GM10248 (cell line): ENCODE measurements around the gene RNF32.

Experiments used
- CTCF ChIA-PET: fragments of 300-600 bp; sonication (Branson Sonifier 250); formaldehyde crosslinking; extraction: SDS; loops from one replicate; lab custom pipeline; 2021; ENCODE audit warnings: antibody characterized with exemption; lab: Yijun Ruan, JAX
- POLR2A ChIA-PET: fragments of 350-650 bp; sonication (Branson Sonifier 250); formaldehyde crosslinking; extraction: SDS; loops from one replicate; lab custom pipeline; 2020; ENCODE audit warnings: antibody characterized with exemption; lab: Yijun Ruan, JAX
- DNase-seq: peaks from one replicate; pipeline ENCODE4 v3.0.0; 2012; ENCODE audit errors: extremely low spot score
- TF ChIP-seq, protein P1 (sequence below): IDR thresholded peaks from 2 replicates; pipeline ENCODE4 v1.5.1; 2012; ENCODE audit warnings: mild to moderate bottlenecking, low read depth; ENCODE audit errors: extremely low read depth, missing control alignments, control extremely low read depth

RNF32 gene

DNA sequence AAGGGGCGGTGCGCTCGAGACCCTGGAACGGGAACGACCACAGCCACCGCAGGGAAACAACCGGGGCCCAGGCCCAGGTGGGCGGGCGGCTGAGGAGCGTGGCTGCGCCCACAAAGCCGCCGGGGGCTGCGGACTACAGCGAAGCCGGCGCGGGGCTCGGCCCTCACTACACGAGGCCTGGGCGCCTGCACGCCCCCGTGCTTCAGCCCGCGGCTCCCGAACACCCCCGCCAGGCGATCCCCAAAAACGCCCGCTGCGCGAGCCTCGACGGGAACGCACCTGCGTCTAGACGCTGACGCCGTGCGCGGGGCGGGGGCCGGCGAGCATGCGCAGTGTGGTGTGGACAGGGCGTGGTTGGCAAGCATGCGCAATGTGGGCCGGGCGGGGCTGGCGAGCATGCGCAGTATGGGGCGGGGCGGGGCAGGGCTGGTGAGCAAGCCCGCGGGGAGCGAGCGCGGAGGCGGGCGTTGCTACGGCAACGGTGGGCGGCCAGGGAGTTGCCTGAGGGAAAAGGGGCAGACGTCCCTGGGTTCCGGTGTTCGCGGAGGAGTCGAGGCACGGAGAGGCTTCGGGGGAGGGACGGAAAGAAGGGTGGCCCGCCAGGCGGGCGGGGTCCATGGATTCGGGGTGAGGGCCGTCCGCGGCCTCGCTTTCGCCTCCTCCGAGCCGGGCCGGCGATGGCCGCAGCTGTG is at the start of gene RNF32:
RNF32 (plus strand) TSS at position 518 of the 692 bp plus-strand sequence. CDS start 3,104 bp downstream, outside the sequence.
- CTCF ChIA-PET, result interaction anchor here (1.0 kb wide), 1 partner anchor 10 kb away, joined by 3 read pairs; no protein-coding TSS in a partner anchor
- DNase-seq, result peak; percentile 99
- TF ChIP-seq, protein P1, sequence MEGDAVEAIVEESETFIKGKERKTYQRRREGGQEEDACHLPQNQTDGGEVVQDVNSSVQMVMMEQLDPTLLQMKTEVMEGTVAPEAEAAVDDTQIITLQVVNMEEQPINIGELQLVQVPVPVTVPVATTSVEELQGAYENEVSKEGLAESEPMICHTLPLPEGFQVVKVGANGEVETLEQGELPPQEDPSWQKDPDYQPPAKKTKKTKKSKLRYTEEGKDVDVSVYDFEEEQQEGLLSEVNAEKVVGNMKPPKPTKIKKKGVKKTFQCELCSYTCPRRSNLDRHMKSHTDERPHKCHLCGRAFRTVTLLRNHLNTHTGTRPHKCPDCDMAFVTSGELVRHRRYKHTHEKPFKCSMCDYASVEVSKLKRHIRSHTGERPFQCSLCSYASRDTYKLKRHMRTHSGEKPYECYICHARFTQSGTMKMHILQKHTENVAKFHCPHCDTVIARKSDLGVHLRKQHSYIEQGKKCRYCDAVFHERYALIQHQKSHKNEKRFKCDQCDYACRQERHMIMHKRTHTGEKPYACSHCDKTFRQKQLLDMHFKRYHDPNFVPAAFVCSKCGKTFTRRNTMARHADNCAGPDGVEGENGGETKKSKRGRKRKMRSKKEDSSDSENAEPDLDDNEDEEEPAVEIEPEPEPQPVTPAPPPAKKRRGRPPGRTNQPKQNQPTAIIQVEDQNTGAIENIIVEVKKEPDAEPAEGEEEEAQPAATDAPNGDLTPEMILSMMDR, result no peak
- POLR2A ChIA-PET, result no interaction called here

DNA sequence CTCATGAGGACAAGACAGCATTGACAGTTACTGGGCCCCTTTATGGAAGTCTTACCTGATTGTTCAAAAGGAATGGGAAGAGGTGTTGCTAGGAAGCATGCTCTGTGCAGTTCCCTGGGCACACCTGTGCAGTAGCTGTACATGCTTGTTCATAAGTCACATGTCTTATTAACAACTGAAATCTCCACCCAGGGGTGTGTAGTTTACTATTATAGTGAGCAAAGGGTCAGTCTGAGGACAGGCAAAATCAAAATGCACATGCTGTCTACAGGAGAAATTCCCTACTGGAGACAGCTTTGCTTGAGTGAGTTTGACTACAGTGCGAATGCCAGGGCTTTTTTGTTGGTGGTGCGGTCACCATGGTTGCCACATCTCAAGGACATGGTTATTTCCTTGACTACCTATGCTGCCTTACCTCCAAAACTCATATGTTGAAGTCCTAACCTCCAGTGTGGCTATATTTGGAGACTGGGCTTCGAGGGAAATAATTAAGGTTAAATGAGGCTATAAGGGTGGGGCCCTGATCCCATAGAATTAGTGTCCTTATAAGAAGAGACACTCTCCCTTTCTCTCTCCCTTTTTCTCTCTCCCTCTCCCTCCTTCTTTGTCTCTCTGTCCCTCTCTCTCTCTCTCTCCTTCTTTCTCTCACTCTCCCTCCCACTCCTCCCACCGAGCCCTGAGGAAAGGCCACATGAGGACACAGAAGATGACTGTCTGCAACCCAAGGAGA is 48.3 kb upstream of the RNF32 start:
- TF ChIP-seq, protein P1, result no peak
- ChIA-PET POLR2A (no interaction called here), CTCF (no interaction called here)

DNA sequence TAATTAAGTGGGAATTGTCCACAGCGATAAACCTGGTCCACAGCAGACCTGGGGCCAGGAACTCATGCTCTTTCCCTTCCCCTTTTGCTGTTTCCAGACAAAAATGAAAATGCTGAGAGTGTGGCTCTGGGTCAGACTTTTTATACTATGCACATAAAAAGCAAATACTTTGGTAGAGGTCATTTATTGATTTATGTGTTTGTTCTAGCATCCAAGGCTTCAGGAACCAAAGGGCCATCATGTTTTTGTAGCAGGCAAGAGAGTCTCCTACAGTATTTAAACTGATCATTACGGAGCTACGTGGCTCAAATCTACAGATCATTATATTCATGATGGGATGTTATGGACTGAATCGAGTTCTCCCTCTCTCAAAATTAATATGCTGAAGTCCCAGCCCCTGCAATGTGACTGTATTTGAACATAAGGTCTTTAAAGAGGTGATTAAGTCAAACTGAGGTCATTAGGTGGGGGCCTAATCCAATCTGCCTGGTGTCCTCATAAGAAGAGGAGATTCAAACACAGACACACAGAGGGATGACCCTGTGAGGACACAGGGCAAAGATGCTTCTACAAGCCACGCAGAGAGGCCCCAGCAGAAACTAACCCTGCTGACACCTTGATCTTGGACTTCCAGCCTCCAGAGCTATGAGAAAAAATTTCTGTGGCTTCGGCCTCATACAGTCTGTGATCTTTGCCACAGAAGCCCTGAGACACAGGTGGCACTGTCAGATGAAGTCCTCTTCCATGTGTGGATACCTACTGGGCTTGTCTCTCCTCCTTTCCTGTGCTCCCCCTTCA is 46.1 kb upstream of the RNF32 start:
- DNase-seq, result no peak
- ChIA-PET CTCF (no interaction called here), POLR2A (no interaction called here)
- TF ChIP-seq, protein P1, result no peak

More for the DNA sequence above, 48.3 kb upstream of the RNF32 start:
- DNase-seq, result no peak

DNA sequence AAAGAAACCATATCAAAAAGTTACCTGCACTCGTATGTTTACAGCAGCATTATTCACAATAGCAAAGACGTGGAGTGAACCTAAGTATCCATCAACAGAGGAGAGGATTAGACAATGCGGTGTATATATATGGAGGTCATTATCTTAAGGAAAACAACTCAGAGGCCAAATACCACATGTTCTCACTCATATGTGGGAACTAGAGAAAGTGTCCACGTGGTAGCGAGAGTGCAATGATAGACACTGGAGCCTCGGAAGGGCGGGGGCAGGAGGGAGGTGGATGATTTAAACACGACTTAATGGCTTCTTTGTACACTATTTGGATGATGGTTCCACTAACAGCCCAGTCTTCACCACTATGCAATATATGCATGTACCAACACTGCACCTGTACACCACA is 40.1 kb upstream of the RNF32 start:
- DNase-seq, result no peak
- POLR2A ChIA-PET, result no interaction called here
- TF ChIP-seq, protein P1, result no peak
- CTCF ChIA-PET, result no interaction called here

DNA sequence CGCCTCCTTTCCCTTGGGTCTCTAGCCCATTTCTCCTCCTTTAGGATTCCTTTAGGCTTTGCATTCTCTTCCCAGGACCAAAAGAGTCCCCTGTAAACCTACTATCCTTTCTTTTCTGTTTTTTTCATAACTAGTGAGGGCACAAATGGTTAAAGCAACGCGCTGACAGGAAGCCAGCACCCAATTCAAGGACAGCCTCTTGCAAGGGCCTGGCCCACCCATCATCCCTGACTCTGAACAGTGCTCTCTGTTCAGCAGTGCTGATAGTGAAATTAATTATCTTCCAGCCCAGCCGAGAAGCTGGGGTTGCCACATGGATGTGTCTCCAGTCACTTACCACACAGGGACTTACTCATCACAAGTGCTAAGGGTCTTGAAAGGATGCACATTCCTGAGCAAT is 38.3 kb upstream of the RNF32 start:
- DNase-seq, result no peak
- CTCF ChIA-PET, result interaction anchor here (1.3 kb wide), 1 partner anchor 11 kb away, joined by 6 read pairs; no protein-coding TSS in a partner anchor
- TF ChIP-seq, protein P1, result no peak
- POLR2A ChIA-PET, result no interaction called here

DNA sequence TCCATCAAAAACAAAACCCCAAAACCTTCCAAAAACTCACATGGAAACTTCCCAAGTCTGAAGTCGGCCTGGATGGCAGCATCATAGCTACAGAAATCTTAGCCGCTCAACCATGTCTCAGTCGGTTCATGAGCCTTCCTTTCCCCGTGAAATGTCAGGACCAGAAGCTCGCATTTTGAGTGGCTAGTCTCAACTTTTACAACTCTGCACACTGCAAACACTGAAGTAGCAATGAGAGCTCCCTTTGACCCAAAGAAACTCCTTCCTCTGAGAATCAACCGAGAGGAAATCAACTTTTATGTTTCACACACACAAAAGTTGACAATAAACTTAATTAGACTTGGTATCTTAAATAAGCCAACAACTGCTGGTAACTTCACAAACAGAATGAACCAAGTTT is 37.6 kb upstream of the RNF32 start:
- ChIA-PET POLR2A (no interaction called here), CTCF (interaction anchor here (1.3 kb wide), 1 partner anchor 10 kb away, joined by 6 read pairs; no protein-coding TSS in a partner anchor)
- TF ChIP-seq, protein P1, result no peak
- DNase-seq, result no peak
